ENCODE data around the gene PTPN13. TPM values are rescaled to one million over a fixed set of nuclear protein-coding genes. Genes with fewer than 3 reads are reported as not detected.

PTPN13 gene
- total RNA-seq, 1 donor from 2014 or later, result 66.3 TPM

GRCh38 chr4:86818841-86819240, 224.7 kb downstream of the PTPN13 start:
- Histone ChIP-seq H3K27ac (no peak overlapping the region), H3K4me1 (peaks cover 8% of the 10 kb centered on the region), H3K9me3 (no peaks in the 10 kb centered on the region), H3K36me3 (peaks cover 0 to 16% of the 10 kb centered on the region in 2 donors), H3K27me3 (no peaks in the 10 kb centered on the region), H3K4me3 (no peak overlapping the region)
- no peak for DNase-seq (ENCODE audit: extremely low spot score in 2 of 2)
- intact Hi-C loops (cut with DNase I), result no loop called here
- TF ChIP-seq CTCF (IDR thresholded peaks at IDR 0.05), result no peak
- no peak for TF ChIP-seq POLR2AphosphoS5 (IDR thresholded peaks at IDR 0.05; ENCODE audit: insufficient read depth in 1 of 2, low read depth in 1 of 2)
- TF ChIP-seq POLR2A (IDR thresholded peaks at IDR 0.05), result no peak

GRCh38 chr4:86819561-86819960, 225.4 kb downstream of the PTPN13 start:
- TF ChIP-seq POLR2A (IDR thresholded peaks at IDR 0.05) (no peak), CTCF (IDR thresholded peaks at IDR 0.05) (no peak), POLR2AphosphoS5 (IDR thresholded peaks at IDR 0.05; ENCODE audit: insufficient read depth in 1 of 2, low read depth in 1 of 2) (no peak)
- Histone ChIP-seq H3K4me3 (no peak overlapping the region), H3K9me3 (no peaks in the 10 kb centered on the region), H3K4me1 (peaks cover 8% of the 10 kb centered on the region), H3K27ac (no peak overlapping the region), H3K27me3 (no peaks in the 10 kb centered on the region), H3K36me3 (peaks cover 0 to 10% of the 10 kb centered on the region in 2 donors)
- DNase-seq (ENCODE audit: extremely low spot score in 2 of 2), result no peak
- intact Hi-C loops (cut with DNase I), result no loop called here

GRCh38 chr4:86821151-86821550, 227.0 kb downstream of the PTPN13 start:
- intact Hi-C loops (cut with DNase I), result no loop called here
- no peaks in the 10 kb centered on the region for H3K27me3 ChIP-seq
- no peaks in the 10 kb centered on the region for H3K9me3 ChIP-seq
- H3K36me3 ChIP-seq, result no peaks in the 10 kb centered on the region
- peaks cover 8% of the 10 kb centered on the region for H3K4me1 ChIP-seq
- no peak overlapping the region for H3K4me3 ChIP-seq
- TF ChIP-seq POLR2AphosphoS5 (IDR thresholded peaks at IDR 0.05; ENCODE audit: insufficient read depth in 1 of 2, low read depth in 1 of 2) (no peak), POLR2A (IDR thresholded peaks at IDR 0.05) (no peak), CTCF (IDR thresholded peaks at IDR 0.05) (no peak)
- no peak overlapping the region for H3K27ac ChIP-seq
- DNase-seq (ENCODE audit: extremely low spot score in 2 of 2), result no peak

- TF ChIP-seq POLR2A (IDR thresholded peaks at IDR 0.05) (no peak), POLR2AphosphoS5 (IDR thresholded peaks at IDR 0.05; ENCODE audit: insufficient read depth in 1 of 2, low read depth in 1 of 2) (no peak), CTCF (IDR thresholded peaks at IDR 0.05) (no peak)
- Histone ChIP-seq H3K4me1 (peaks cover 8% of the 10 kb centered on the region), H3K9me3 (no peaks in the 10 kb centered on the region), H3K4me3 (no peak overlapping the region), H3K36me3 (no peaks in the 10 kb centered on the region), H3K27ac (no peak overlapping the region), H3K27me3 (no peaks in the 10 kb centered on the region)
- DNase-seq (ENCODE audit: extremely low spot score in 2 of 2), result no peak
- intact Hi-C loops (cut with DNase I), result no loop called here
Observed at GRCh38 chr4:86822136-86822535, 228.0 kb downstream of the PTPN13 start.

GRCh38 chr4:86825511-86825910, 231.4 kb downstream of the PTPN13 start:
- no peak for DNase-seq (ENCODE audit: extremely low spot score in 2 of 2)
- Histone ChIP-seq H3K36me3 (peaks cover 0 to 14% of the 10 kb centered on the region in 2 donors), H3K27me3 (no peaks in the 10 kb centered on the region), H3K9me3 (no peaks in the 10 kb centered on the region), H3K27ac (no peak overlapping the region), H3K4me1 (peaks cover 3% of the 10 kb centered on the region), H3K4me3 (no peak overlapping the region)
- TF ChIP-seq POLR2A (IDR thresholded peaks at IDR 0.05) (no peak), CTCF (IDR thresholded peaks at IDR 0.05) (no peak), POLR2AphosphoS5 (IDR thresholded peaks at IDR 0.05; ENCODE audit: insufficient read depth in 1 of 2, low read depth in 1 of 2) (no peak)
- intact Hi-C loops (cut with DNase I), result no loop called here
